Lower leg skin (tissue), 3 donors: Measurements from ENCODE around the gene HSD17B13.

Experiments used
- CTCF ChIP-seq, 3 donors: fragments of 450-650 bp; IDR thresholded peaks; one replicate each; pipeline ENCODE4 v1.5.1; 2016; ENCODE audit warnings: antibody characterized with exemption in 3 of 3, mild to moderate bottlenecking in 3 of 3, moderate library complexity in 2 of 3
- POLR2A ChIP-seq, 2 donors: fragments of 450-650 bp; IDR thresholded peaks; one replicate each; pipeline ENCODE4 v1.6.1; 2016 to 2017; ENCODE audit warnings: antibody characterized with exemption in 2 of 2, mild to moderate bottlenecking in 1 of 2, moderate library complexity in 1 of 2

- TF ChIP-seq CTCF (IDR thresholded peaks at IDR 0.05), result no peak
- TF ChIP-seq POLR2A (IDR thresholded peaks at IDR 0.05), result no peak
Observed at GRCh38 chr4:87321888-87322287, 794 bp downstream of the HSD17B13 start.
